GM12873 (cell line): ENCODE data around the gene SLC27A4.

ENCODE experiments used
- CTCF ChIP-seq: IDR thresholded peaks from 2 replicates; pipeline ENCODE4 v1.5.1; 2012; ENCODE audit warnings: low read depth, mild to moderate bottlenecking, moderate library complexity, low read length, control low read depth; ENCODE audit not compliant: insufficient read depth; ENCODE audit errors: missing control alignments

The SLC27A4 gene

GRCh38 chr9:128394379-128395168 lies 54.2 kb downstream of the SLC27A4 start:
- no peak for TF ChIP-seq CTCF

- no peak for TF ChIP-seq CTCF
These were observed 56.8 kb downstream of the SLC27A4 start for GRCh38 chr9:128396970-128397613.

GRCh38 chr9:128397831-128398230 lies 57.5 kb downstream of the SLC27A4 start:
- no peak for TF ChIP-seq CTCF

- no peak for TF ChIP-seq CTCF
These were observed 59.5 kb downstream of the SLC27A4 start for GRCh38 chr9:128399861-128400260.

- no peak for TF ChIP-seq CTCF
These were observed 64.2 kb downstream of the SLC27A4 start for GRCh38 chr9:128404560-128404959.

- TF ChIP-seq CTCF, result no peak
These were observed 64.9 kb downstream of the SLC27A4 start for GRCh38 chr9:128405077-128405779.

GRCh38 chr9:128405780-128406171 lies 65.4 kb downstream of the SLC27A4 start:
- TF ChIP-seq CTCF, result no peak
